GM12892 (cell line): ENCODE results near the gene RGS14.
"Not testable (repeated sequence)": the region's sequence is repeated elsewhere in the genome, so short reads cannot be mapped to it uniquely, and the experiment has no call there.

Source experiments
- DNase-seq: peaks from one replicate; pipeline ENCODE4 v3.0.0; 2011; ENCODE audit not compliant: insufficient read length
- FAIRE-seq: peaks from 2 replicates; lab custom pipeline; 2011; peaks lifted over from hg19 to GRCh38; lab: Jason Lieb, UNC
- POLR2A ChIP-seq: IDR thresholded peaks from 2 replicates; pipeline ENCODE4 v1.6.1; 2011; ENCODE audit warnings: low read depth, low read length, control low read depth
- POLR2AphosphoS5 ChIP-seq: IDR thresholded peaks from 2 replicates; pipeline ENCODE4 v1.6.1; 2011; ENCODE audit warnings: low read depth, low read length, control low read depth
- TAF1 ChIP-seq: IDR thresholded peaks from 2 replicates; pipeline ENCODE4 v1.6.1; 2011; ENCODE audit warnings: low read depth, mild to moderate bottlenecking, control low read depth, low read length, borderline replicate concordance

RGS14 gene

DNA sequence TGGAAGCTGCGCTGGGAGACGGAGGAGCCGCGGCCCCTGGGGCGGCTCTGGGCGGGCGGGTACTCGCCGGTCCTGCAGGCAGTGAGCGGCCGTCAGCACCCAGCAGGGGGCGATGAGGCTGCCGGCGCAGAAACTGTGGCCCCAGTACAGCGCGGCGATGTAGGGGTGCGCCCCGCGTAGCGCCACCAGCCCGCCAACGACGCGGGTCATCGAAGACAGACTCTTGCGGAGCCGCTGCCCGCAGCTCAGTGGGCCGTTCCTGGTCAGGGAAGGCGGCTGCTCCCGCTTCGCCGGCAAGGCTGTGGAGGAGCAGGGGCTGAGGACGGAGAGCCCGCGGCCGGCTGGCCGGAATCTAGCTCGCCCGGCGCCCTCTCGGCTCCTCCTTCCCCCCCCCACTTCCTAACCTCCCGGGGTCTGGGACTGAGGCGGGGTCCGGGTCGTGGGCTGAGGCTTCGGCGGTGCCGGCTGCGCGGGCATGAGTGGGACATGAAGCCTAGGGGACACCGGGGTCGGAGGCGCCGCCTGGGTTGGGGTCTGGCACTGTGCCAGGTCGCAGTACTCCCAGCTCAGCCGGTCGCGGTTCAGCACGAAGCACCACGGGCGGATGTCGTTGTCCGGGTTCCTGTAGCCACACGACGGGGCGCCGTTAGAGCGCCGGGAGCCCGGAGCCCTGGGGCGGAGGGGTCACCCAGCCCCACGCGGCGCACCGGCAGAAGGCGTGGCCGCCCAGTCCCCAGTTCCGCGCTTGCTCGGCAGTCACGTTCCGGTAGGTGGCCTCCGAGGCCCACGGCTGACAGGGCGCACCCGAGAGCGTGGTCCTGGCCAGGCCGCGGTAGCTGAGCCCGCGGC is 46.3 kb downstream of the RGS14 start:
- peak; percentile 98 for DNase-seq
- FAIRE-seq, result peak; percentile 99
- TF ChIP-seq POLR2AphosphoS5 (0 out of 2 replicates have a peak, but pooled peaks have one; percentile 30), POLR2A (no peak; the same call in 1 of the 2 replicates), TAF1 (no peak)

DNA sequence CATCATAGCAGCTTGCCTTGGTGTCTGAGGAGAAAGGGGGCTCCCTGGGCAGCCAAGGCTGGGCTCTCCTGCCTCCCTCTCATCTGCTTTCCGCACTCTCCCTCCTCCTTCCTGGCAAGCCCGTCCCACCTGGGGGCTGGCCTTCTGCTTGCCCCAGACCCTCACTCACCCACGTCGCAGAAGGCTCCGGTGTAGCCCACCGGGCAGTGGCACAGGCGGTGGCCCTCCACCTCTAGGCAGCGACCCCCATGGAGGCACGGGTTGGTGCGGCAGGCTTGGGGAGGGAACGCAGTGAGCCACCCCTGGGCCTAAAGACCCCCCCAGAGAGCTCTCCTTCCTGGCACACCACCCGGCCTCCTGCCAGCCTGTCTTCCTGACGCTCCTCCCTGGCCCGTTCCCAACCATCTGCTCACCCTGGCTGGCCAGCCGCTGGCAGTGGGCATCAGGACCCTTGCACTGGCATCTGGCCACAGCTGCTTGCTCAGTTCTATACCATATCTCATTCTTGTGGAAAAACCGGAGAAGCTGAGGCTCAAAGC is 47.0 kb downstream of the RGS14 start:
- DNase-seq (no peak), FAIRE-seq (no peak)
- TF ChIP-seq TAF1 (no peak), POLR2A (no peak), POLR2AphosphoS5 (no peak)

DNA sequence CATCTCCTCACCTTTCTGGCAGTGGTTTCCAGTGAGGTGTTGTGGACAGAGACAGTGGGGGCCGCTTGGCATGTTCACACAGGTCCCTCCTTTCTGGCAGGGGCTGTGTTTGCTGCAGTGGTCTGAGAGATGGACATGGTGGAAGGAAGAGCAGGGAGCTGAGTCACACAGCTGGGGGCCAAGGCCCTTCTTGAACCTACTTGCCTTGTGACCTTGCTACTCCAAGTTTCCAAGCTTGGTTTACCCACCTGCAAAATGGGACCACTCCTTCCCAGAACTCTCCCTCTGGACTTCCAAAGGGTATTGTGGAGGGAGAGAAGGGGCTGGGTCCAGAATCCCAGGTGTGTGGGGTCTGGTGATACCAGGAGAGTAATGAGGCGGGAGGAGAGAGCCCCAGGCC is 47.6 kb downstream of the RGS14 start:
- FAIRE-seq (no peak), DNase-seq (no peak)
- TF ChIP-seq POLR2AphosphoS5, result no peak
- TF ChIP-seq POLR2A, result no peak
- no peak for TF ChIP-seq TAF1

DNA sequence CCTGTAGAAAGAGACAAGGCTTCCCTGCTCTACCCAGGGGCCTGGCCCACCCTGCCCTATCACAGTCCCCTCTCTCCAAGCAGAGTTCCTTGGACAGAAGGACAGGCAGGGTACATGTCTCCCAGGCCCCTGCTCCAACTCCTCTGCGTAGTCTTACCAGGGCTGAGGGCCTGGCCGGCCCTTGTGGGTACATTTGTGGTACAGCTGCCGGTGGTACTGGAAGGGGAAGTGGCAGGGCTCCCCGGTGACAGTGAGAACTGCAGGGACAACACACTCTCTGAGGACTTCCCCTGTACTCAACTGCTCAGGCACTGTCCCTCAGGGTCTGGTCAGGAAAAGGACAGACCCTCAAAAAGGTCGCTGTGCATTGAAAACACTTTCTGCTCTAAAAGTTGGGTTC is 48.1 kb downstream of the RGS14 start:
- no peak for TF ChIP-seq POLR2A
- no peak for TF ChIP-seq POLR2AphosphoS5
- TF ChIP-seq TAF1, result no peak
- DNase-seq (no peak), FAIRE-seq (no peak)

DNA sequence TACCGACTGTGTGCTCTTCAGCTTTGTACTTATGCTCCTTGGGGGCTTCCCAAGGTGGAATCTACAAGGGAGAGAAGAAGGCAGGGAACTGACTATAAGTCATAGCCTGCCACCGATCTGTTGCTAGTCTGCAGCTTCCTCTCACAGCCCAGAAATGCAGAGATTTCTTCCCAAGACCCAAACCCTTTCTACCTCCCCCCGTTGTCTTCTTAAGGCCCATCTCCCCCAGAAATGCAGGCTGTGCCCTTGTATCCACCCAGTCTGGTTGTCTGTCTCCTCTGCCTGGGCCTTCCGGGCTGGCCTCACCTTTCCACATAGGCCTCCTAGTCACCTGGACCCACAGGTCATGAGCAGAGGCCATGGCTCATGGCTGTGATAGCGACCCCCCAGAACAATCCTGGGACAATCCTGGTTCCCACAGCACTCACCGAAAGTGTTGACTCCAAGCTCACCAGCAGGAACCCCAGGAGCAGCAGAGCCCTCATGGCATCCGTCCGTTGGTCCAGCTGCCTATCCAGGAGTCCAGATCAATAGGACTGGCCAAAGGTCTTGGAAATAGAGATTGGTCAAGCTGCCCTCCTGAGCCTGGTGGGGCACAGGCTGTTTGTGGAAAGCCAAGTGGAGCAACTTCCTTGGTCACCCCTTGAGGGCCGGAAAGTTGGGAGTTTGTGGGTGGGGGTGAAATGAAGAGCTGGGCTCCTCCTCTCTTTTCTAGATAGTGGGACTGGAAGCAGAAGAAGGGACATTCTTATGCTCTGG is 51.5 kb downstream of the RGS14 start, which contains the start of gene F12:
Gene F12 (minus strand): TSS at position 522 of the 759 bp plus-strand sequence. CDS start 37 bp downstream, at position 485.
- no peak for FAIRE-seq
- no peak for DNase-seq
- TF ChIP-seq POLR2A (no peak), POLR2AphosphoS5 (no peak), TAF1 (no peak)

DNA sequence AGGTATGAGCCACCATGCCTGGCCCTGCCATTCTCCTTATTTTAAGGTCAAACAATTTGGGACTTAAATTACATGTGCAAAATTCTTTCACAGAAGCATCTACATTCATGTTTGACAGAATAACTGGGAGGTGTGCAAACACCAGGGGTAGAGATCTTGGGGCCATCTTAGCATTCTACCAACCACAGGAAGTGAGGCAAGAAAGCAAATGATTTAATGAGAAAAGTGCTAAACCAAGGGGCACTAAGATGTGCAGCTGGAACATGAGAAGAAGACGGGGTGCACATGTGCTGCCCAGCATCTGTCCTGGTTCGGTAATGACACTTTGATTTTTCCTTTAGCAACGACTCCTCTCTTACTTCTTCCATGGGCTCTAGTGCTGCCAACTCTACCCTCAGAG is 52.9 kb downstream of the RGS14 start:
- no peak for FAIRE-seq
- TF ChIP-seq POLR2AphosphoS5 (no peak), TAF1 (no peak), POLR2A (no peak)
- no peak for DNase-seq

DNA sequence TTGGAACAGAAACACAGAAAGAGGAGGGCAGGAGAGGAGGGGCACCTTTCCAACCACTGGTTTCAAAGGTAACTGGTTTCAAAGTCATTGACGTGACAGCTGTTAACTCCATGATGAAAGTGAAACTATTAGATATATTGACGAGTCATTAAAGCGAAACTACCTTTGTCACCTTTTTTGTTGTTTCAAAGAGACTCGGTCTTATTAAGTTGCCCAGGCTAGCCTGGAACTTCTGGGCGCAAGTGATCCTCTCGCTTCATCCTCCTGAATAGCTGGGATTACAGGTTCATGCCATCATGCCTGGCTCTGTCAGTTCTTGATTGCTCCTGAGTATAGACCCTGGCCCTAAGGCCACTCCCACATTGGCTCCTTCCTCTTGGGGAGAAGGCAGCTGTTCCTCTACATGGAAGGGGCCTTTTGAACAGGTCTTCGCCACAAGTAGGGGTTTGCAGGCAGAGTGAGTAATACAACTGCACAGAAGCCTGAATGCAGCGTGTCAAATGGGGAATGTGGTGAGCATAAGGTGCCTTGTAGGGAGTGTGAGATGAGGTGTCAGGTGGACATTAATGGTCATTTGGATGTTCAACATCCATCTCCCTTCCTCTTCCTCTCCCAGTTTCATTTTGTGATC is 55.0 kb downstream of the RGS14 start:
- FAIRE-seq (peak; percentile 94), DNase-seq (no peak)
- TF ChIP-seq POLR2A (no peak), TAF1 (no peak), POLR2AphosphoS5 (no peak)

DNA sequence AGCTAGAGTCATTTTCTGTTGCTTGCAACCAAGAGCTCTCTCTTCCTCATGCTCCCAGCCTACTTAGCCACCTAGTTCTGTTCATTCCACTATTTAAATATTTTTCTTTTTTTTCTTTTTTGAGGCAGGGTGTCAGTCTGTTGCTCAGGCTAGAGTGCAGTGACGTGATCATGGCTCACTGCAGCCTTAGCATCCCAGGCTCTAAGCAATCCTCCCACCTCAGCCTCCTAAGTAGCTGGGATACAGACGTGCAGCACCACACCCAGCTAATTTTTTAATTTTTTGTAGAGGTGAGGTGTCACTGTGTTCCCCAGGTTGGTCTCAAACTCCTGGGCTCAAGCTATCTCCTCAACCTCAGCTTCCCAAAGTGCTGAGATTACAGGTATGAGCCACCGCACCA is 56.8 kb downstream of the RGS14 start:
- TF ChIP-seq POLR2AphosphoS5 (no peak), TAF1 (no peak), POLR2A (no peak)
- FAIRE-seq (no peak), DNase-seq (no peak)

DNA sequence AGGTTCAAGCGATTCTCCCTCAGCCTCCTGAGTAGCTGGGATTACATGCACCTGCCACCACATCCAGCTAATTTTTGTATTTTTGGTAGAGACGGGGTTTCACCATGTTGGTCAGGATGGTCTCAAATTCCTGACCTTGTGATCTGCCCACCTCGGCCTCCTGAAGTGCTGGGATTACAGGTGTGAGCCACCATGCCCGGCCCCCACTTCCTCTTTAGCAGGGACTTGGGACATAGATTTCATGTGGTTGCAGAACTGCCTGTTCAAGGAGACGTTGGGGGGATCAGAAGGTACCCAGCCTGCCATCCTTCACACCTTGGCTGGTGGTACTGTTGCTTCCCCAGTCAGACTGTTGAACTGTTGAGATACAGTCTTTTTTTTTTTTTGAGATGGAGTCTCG is 59.4 kb downstream of the RGS14 start:
- not testable (repeated sequence) for FAIRE-seq, DNase-seq

DNA sequence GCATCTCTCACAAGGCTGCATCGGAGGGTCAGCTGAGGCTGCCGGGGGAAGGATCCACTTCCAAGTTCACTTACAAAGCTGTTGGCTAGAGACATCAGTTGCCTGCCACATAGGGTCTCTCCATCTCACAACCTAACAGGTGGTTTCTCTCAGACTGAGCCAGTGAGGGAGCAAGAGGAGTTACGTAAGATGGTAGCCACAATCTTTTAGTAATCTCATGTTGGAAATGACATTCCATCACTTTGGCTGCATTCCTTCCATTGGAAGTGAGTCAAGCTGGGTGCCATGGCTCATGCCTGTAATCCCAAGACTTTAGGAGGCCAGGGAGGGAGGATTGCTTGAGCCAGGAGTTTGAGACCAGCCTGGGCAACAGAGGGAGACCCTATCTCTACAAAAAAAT is 61.3 kb downstream of the RGS14 start:
- FAIRE-seq (no peak), DNase-seq (no peak)
- no peak for TF ChIP-seq POLR2AphosphoS5
- TF ChIP-seq TAF1, result no peak
- TF ChIP-seq POLR2A, result no peak

DNA sequence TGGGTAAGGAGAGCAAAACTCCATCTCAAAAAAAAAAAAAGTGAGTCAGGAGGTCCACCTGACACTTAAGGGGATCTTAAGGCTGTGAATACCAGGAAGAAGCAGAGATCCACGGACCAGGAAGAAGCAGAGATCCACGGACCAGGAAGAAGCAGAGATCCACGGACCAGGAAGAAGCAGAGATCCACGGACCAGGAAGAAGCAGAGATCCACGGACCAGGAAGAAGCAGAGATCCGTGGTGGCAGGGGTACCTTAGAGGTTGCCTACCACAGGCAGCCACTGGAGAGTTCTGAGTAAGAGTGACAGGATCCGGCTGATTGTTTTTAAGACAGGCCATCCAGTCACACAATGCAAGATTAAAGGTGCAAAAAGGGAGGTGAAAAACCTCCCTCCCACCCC is 62.7 kb downstream of the RGS14 start:
- not testable (repeated sequence) for DNase-seq, FAIRE-seq
